Measurements from ENCODE around the gene NUDT6. TPM values are rescaled to one million over a fixed set of nuclear protein-coding genes. Genes with fewer than 3 reads are reported as not detected.

The NUDT6 gene
- total RNA-seq, 1 experiment from 2014 or later = 4.0 TPM

GRCh38 chr4:122861172-122861943 is 61.0 kb downstream of the NUDT6 start:
- Histone ChIP-seq H4K20me1 (ENCODE audit: control insufficient read depth, insufficient read depth, insufficient read length) (no peaks in the 10 kb centered on the region), H3K14ac (ENCODE audit: insufficient read depth, low read length) (no peak overlapping the region), H3T11ph (ENCODE audit: low read length) (no peak overlapping the region), H3K79me1 (ENCODE audit: insufficient read depth, low read depth, low read length, poor library complexity, severe bottlenecking) (peaks cover 2% of the 10 kb centered on the region), H2AFZ (ENCODE audit: low read length) (no peak overlapping the region), H2BK15ac (ENCODE audit: low read depth, low read length) (no peak overlapping the region), H2BK12ac (ENCODE audit: insufficient read length, low read depth, low read length) (no peak overlapping the region), H3K9ac (ENCODE audit: extremely low read depth, insufficient read length, low read length) (no peak overlapping the region), H3K9me3 (ENCODE audit: control insufficient read depth, low read depth, low read length) (no peaks in the 10 kb centered on the region), H3K4ac (ENCODE audit: low read depth, low read length) (no peak overlapping the region), H4K8ac (replicated peaks; ENCODE audit: insufficient read length, low read depth, low read length) (no peak overlapping the region), H2BK5ac (ENCODE audit: insufficient read length, low read length) (no peak overlapping the region), H2BK120ac (ENCODE audit: low read depth, low read length, poor library complexity, severe bottlenecking) (no peak overlapping the region), H2BK20ac (ENCODE audit: low read depth, low read length, poor library complexity, severe bottlenecking) (no peak overlapping the region), H2AK5ac (ENCODE audit: insufficient read length, low read length) (no peak overlapping the region), H4K5ac (ENCODE audit: insufficient read length, low read depth, low read length) (no peak overlapping the region), H3K56ac (ENCODE audit: insufficient read length, low read depth, low read length) (no peak overlapping the region), H4K91ac (ENCODE audit: insufficient read length, low read depth, low read length) (no peak overlapping the region), H3K23me2 (ENCODE audit: insufficient read length, low read depth, low read length, poor library complexity, severe bottlenecking) (no peaks in the 10 kb centered on the region), H3K23ac (ENCODE audit: insufficient read length, low read depth, low read length) (no peak overlapping the region), H3K27ac (ENCODE audit: insufficient read length, low read depth, low read length) (no peak overlapping the region), H3K79me2 (ENCODE audit: insufficient read depth, low read length) (peaks cover 56% of the 10 kb centered on the region), H3K4me2 (ENCODE audit: insufficient read depth, insufficient read length, low read length) (no peak overlapping the region), H3K4me1 (ENCODE audit: insufficient read depth, low read length) (peaks cover 10% of the 10 kb centered on the region), H3K27me3 (ENCODE audit: insufficient read depth, low read length) (no peaks in the 10 kb centered on the region), H3K18ac (ENCODE audit: insufficient read length, low read depth, low read length) (no peak overlapping the region)
- Mint-ChIP-seq H3K4me1 (peaks cover 55 to 59% of the 10 kb centered on the region in 2 experiments), H3K4me3 (no peak overlapping the region), H3K27me3 (ENCODE audit: low read depth) (no peaks in the 10 kb centered on the region), H3K9me3 (no peaks in the 10 kb centered on the region), H3K27ac (peak overlapping the region; percentile 27 to 73 (median 55)), H3K36me3 (ENCODE audit: insufficient read depth in 1 of 3, low read depth in 3 of 3) (peaks cover 0 to 16% (median 10%) of the 10 kb centered on the region in 3 experiments; a peak in 3 of 7 replicates)
- no peak for TF ChIP-seq CTCF (conservative IDR thresholded peaks at IDR 0.05)
- WGBS (ENCODE audit: extremely low coverage, insufficient read length, low lambda C conversion rate) = no CpG with 5 or more reads among the region's 2 CpGs
- DNase-seq = no peak
